GM12801 (cell line): ENCODE results near the gene RGS7.

ENCODE experiments used
- CTCF ChIP-seq: IDR thresholded peaks from one replicate; pipeline ENCODE4 v1.5.1; 2011; ENCODE audit warnings: control low read depth; ENCODE audit not compliant: insufficient read length; ENCODE audit errors: extremely low read depth

RGS7 gene

GRCh38 chr1:240860023-240860422, 497.0 kb downstream of the RGS7 start:
- no peak for TF ChIP-seq CTCF

GRCh38 chr1:240854367-240854766, 502.6 kb downstream of the RGS7 start:
- TF ChIP-seq CTCF: no peak

GRCh38 chr1:240847325-240847724, 509.7 kb downstream of the RGS7 start:
- no peak for TF ChIP-seq CTCF

- TF ChIP-seq CTCF: no peak
Measured at GRCh38 chr1:240844486-240844885, 512.5 kb downstream of the RGS7 start.

GRCh38 chr1:240843798-240844197, 513.2 kb downstream of the RGS7 start:
- TF ChIP-seq CTCF: no peak

GRCh38 chr1:240836271-240836670, 520.7 kb downstream of the RGS7 start:
- no peak for TF ChIP-seq CTCF

- TF ChIP-seq CTCF: no peak
Measured at GRCh38 chr1:240835291-240835690, 521.7 kb downstream of the RGS7 start.

- no peak for TF ChIP-seq CTCF
Measured at GRCh38 chr1:240833075-240833474, 523.9 kb downstream of the RGS7 start.
